BJ (cell line): ENCODE results near the gene CHCHD6. TPM values are rescaled to one million over a fixed set of nuclear protein-coding genes. Genes with fewer than 3 reads are reported as not detected.

Source experiments
- CTCF ChIA-PET: fragments of 350-600 bp; formaldehyde crosslinking; extraction: SDS; loops from one replicate; lab custom pipeline; 2021; ENCODE audit warnings: antibody characterized with exemption, inconsistent platforms; lab: Yijun Ruan, JAX
- POLR2A ChIA-PET: fragments of 300-600 bp; sonication (Branson Sonifier 250); formaldehyde crosslinking; extraction: SDS; loops from one replicate; lab custom pipeline; 2021; ENCODE audit warnings: antibody characterized with exemption; lab: Charles Lee
- DNase-seq: peaks from one replicate; pipeline ENCODE4 v3.0.0-alpha.2; 2011; ENCODE audit warnings: low read depth
- H3K27me3 ChIP-seq: 2 replicates; pipeline ENCODE4 v1.6.0; 2011; ENCODE audit warnings: low read length; ENCODE audit not compliant: control insufficient read depth, insufficient read depth
- H3K36me3 ChIP-seq: 2 replicates; pipeline ENCODE4 v1.5.1; 2011; ENCODE audit warnings: low read length; ENCODE audit not compliant: control insufficient read depth, insufficient read depth
- H3K4me3 ChIP-seq: 2 replicates; pipeline ENCODE4 v1.5.1; 2011; ENCODE audit warnings: low read depth, mild to moderate bottlenecking, control low read depth, low read length
- polyA plus RNA-seq: library from polyadenylated mRNA; depleted of rRNA; stranded (reverse); fragments of >200 nt; gene quantifications from 2 replicates; pipeline ENCODE4 v1.2.3, GENCODE V29; 2011
- TF ChIP-seq, protein P1 (sequence below): IDR thresholded peaks from 2 replicates; pipeline ENCODE4 v1.5.1; 2011; ENCODE audit warnings: low read depth, mild to moderate bottlenecking, control low read depth, inconsistent platforms, low read length, moderate library complexity; ENCODE audit not compliant: insufficient read depth

Gene CHCHD6
- polyA plus RNA-seq, 1 experiment, result 23.7 TPM

DNA sequence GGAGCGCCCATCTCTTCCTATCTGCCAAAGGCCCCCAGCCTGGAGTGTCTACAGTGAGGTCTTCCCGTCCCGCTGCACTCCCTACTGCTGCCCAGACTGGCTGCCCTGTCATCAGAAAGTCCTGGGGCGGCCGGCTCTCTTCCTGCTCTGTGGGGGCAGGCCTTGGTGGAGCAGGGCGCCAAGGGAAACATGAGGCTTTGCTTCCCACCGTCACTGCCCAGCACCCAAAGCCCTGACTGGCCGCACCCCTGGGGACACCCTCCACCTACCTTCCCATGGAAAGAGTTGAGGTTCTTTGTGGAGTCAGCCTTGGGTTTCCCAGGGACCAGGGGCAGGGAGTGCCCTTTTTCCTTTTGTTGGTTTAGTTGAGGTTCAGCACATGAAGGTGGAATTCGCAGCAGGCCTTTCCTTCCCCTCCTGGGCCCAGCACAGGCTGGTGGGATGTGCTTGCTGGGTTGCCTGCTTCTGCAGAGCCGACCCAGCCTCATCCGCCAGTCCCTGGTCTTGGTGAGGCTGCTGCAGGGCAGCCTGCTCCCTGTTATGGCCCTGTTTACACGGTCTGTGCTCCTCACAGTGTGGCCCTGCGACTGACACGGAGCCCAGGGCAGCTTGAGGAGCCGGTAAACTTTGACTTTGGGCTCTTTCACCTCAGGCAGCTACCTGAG is 227.0 kb downstream of the CHCHD6 start:
- CTCF ChIA-PET, result interaction anchor here (1.5 kb wide), 1 partner anchor 13 kb away, joined by 3 read pairs; no protein-coding TSS in a partner anchor
- TF ChIP-seq, protein P1, sequence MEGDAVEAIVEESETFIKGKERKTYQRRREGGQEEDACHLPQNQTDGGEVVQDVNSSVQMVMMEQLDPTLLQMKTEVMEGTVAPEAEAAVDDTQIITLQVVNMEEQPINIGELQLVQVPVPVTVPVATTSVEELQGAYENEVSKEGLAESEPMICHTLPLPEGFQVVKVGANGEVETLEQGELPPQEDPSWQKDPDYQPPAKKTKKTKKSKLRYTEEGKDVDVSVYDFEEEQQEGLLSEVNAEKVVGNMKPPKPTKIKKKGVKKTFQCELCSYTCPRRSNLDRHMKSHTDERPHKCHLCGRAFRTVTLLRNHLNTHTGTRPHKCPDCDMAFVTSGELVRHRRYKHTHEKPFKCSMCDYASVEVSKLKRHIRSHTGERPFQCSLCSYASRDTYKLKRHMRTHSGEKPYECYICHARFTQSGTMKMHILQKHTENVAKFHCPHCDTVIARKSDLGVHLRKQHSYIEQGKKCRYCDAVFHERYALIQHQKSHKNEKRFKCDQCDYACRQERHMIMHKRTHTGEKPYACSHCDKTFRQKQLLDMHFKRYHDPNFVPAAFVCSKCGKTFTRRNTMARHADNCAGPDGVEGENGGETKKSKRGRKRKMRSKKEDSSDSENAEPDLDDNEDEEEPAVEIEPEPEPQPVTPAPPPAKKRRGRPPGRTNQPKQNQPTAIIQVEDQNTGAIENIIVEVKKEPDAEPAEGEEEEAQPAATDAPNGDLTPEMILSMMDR, result no peak
- POLR2A ChIA-PET, result interaction anchor here (0.7 kb wide), 1 partner anchor 112 kb away, joined by 3 read pairs; no protein-coding TSS in a partner anchor

DNA sequence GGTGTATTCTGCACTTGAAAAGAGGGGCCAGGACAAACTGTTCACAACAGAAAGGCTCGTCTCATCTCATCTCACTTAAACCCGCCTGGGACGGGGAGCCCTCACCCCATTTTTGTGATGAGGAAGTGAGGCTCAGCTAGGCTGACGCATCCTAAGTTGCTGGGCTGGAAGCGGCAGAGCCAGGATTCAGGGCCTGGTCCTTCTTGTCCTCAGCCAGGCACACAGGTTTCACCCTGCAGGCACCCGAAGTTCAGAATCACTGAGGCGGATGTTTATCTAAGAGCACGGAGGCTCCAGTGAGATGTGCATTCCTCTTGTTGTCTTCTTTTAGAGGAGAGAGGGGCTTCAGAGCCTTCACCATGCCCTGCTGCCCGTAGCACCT is 227.8 kb downstream of the CHCHD6 start:
- POLR2A ChIA-PET, result no interaction called here
- no peaks in the 10 kb centered on the region for H3K36me3 ChIP-seq
- CTCF ChIA-PET, result interaction anchor here (1.5 kb wide), 1 partner anchor 14 kb away, joined by 3 read pairs; no protein-coding TSS in a partner anchor
- no peak for DNase-seq
- TF ChIP-seq, protein P1, result no peak
- H3K27me3 ChIP-seq, result no peaks in the 10 kb centered on the region
- H3K4me3 ChIP-seq, result no peak overlapping the region

More for the DNA sequence above, 227.0 kb downstream of the CHCHD6 start:
- DNase-seq, result no peak
- Histone ChIP-seq H3K36me3 (no peaks in the 10 kb centered on the region), H3K4me3 (no peak overlapping the region), H3K27me3 (no peaks in the 10 kb centered on the region)

DNA sequence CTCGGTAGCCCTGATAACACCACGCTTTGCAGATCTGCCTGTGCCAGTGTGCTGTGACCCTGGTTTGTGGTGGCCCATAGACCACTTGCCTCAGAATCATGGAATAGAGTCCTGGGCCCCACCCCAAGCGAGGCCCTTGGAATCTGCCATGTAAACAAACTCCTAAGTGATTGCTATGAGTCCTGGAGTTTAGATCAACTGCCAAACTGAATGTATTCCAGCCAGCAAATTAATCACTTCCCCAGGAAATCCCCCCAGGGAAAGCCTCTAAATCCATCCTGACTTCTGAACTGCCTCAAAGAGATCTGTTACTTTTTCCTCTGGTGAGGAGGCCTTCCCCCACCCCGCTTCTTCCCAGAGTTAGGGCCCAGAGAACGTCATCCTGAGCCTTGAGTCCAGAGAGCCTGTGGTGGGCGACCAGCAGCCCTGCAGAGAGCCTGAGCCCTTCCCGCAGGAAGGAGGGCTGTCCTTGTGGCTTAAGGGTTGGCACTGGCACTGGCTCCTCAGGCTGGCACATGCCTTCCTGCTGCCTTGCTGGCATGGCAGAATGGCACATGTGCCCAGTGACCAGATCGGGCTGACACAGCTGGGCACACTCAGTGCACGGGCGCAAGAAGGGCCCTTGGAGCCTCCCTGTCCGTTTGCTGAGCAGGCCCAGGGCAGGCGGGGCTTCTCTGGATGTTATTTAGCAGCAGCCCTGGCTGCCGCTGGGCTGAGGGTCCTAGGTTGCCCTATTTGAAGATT is 228.3 kb downstream of the CHCHD6 start:
- no peak for DNase-seq

DNA sequence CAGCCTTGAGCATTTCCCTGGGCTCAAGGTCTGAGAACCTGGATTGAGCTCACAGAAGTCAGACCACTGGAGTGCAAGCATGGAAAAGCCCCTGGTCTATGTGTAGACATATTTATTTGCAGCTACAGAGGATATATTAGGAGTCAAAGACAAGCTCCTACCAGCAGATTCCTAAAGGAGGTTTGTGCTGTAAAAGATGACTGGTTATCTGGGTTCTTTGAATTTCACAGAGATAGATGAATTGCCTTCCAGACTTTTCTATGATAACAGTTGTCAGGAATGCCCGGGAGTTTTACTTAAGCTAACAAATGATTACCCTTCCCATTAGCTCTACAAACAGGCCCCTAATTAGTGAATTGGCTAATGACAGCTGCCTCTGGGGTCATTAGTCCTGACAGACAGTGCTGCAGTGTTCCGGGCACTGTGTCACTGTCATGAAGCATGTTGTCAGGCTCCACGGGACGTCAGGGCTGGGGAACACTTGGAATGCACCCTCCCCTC is 230.0 kb downstream of the CHCHD6 start:
- DNase-seq, result no peak
- ChIA-PET POLR2A (no interaction called here), CTCF (interaction anchor here (0.9 kb wide), 1 partner anchor 14 kb away, joined by 3 read pairs; no protein-coding TSS in a partner anchor)
- Histone ChIP-seq H3K4me3 (no peak overlapping the region), H3K36me3 (no peaks in the 10 kb centered on the region), H3K27me3 (no peaks in the 10 kb centered on the region)
- TF ChIP-seq, protein P1, result no peak

More for the DNA sequence above, 228.3 kb downstream of the CHCHD6 start:
- ChIA-PET POLR2A (no interaction called here), CTCF (no interaction called here)
- no peak overlapping the region for H3K4me3 ChIP-seq
- H3K36me3 ChIP-seq, result no peaks in the 10 kb centered on the region
- H3K27me3 ChIP-seq, result no peaks in the 10 kb centered on the region
- TF ChIP-seq, protein P1, result no peak

DNA sequence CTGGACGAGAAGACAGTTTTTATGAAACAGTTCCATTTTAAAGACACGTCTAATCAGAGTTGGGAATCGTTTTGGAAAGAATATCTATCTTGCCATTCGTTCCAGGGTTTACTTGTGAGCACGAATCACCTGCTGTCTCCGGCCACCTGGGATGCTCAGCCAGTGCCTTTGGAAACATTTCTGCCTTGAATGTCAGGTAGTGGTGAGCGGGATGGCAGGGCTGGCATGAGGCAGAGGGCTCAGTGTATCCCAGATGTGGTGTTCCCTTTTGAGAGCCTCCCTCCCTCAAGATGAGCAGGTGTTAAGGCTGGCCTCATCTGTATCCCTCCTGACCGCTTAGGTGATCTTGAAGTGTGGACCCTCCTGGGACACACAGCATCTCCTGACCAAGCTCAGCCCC is 231.0 kb downstream of the CHCHD6 start:
- no peaks in the 10 kb centered on the region for H3K36me3 ChIP-seq
- CTCF ChIA-PET, result interaction anchor here (1.0 to 1.1 kb wide), 2 partner anchors 10 to 13 kb away, joined by 3 read pairs; no protein-coding TSS in a partner anchor
- H3K27me3 ChIP-seq, result no peaks in the 10 kb centered on the region
- no peak overlapping the region for H3K4me3 ChIP-seq
- TF ChIP-seq, protein P1, result no peak
- no peak for DNase-seq
- POLR2A ChIA-PET, result no interaction called here
